Stromal cell of bone marrow (primary cell): ENCODE measurements around the gene MAP2K5.

Experiments used
- DNase-seq: peaks from one replicate; pipeline ENCODE4 v3.0.0-alpha.2; 2012; ENCODE audit warnings: low read depth

MAP2K5 gene

GRCh38 chr15:67559576-67559975, 17.1 kb downstream of the MAP2K5 start:
- DNase-seq: no peak

GRCh38 chr15:67560320-67560719, 17.8 kb downstream of the MAP2K5 start:
- no peak for DNase-seq

- no peak for DNase-seq
Observed at GRCh38 chr15:67563092-67563491, 20.6 kb downstream of the MAP2K5 start.

- no peak for DNase-seq
Observed at GRCh38 chr15:67564021-67564967, 21.8 kb downstream of the MAP2K5 start.

GRCh38 chr15:67564968-67565345, 22.5 kb downstream of the MAP2K5 start:
- no peak for DNase-seq

GRCh38 chr15:67569668-67570067, 27.2 kb downstream of the MAP2K5 start:
- no peak for DNase-seq

GRCh38 chr15:67570875-67571647, 28.6 kb downstream of the MAP2K5 start:
- DNase-seq: no peak

- no peak for DNase-seq
Observed at GRCh38 chr15:67571648-67572415, 29.3 kb downstream of the MAP2K5 start.

GRCh38 chr15:67573194-67573593, 30.7 kb downstream of the MAP2K5 start:
- DNase-seq: no peak

GRCh38 chr15:67575039-67575502, 32.6 kb downstream of the MAP2K5 start:
- DNase-seq: no peak

GRCh38 chr15:67578020-67578600, 35.6 kb downstream of the MAP2K5 start:
- no peak for DNase-seq

- DNase-seq: no peak
Observed at GRCh38 chr15:67579164-67579563, 36.7 kb downstream of the MAP2K5 start.

- no peak for DNase-seq
Observed at GRCh38 chr15:67579967-67580366, 37.5 kb downstream of the MAP2K5 start.

- no peak for DNase-seq
Observed at GRCh38 chr15:67584157-67584556, 41.7 kb downstream of the MAP2K5 start.

- no peak for DNase-seq
Observed at GRCh38 chr15:67585681-67586080, 43.2 kb downstream of the MAP2K5 start.

- DNase-seq: no peak
Observed at GRCh38 chr15:67587331-67587730, 44.8 kb downstream of the MAP2K5 start.

GRCh38 chr15:67587754-67588153, 45.3 kb downstream of the MAP2K5 start:
- DNase-seq: no peak

- no peak for DNase-seq
Observed at GRCh38 chr15:67590191-67590590, 47.7 kb downstream of the MAP2K5 start.

- DNase-seq: no peak
Observed at GRCh38 chr15:67592245-67592644, 49.7 kb downstream of the MAP2K5 start.

GRCh38 chr15:67593562-67593961, 51.1 kb downstream of the MAP2K5 start:
- DNase-seq: no peak

- DNase-seq: no peak
Observed at GRCh38 chr15:67594770-67595169, 52.3 kb downstream of the MAP2K5 start.

- no peak for DNase-seq
Observed at GRCh38 chr15:67595572-67595971, 53.1 kb downstream of the MAP2K5 start.
